Measurements from ENCODE around the gene FBXW12.

DNA sequence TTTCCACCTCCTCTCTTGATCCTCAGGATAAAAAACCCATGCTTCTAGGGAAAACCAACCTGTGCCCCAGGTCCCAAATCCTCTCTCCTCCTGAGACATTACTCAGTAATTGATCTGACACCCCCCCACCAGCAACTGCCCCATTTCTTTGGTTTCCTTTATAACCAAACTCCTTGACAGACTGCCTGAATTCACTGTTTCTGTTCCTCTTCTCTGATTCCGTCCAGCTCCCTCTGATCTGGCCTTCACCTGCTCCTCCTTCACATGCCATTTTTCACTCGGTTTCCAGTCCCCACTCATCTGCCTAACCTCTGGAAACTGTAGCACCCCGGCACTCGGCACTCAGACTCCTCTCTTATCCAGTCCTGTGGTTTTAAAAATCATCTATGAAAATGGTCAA lies 65.8 kb downstream of the FBXW12 start:
- TF ChIP-seq EZH2 (IDR thresholded peaks at IDR 0.05; ENCODE audit: low read depth, low read length, severe bottlenecking) (no peak), POLR2A (IDR thresholded peaks at IDR 0.05; ENCODE audit: control extremely low read depth in 1 of 2, low read depth in 2 of 2, low read length in 2 of 2) (no peak), RAD21 (IDR thresholded peaks at IDR 0.05 in 1 of 2, conservative IDR thresholded peaks at IDR 0.05 in 1 of 2; ENCODE audit: low read depth in 2 of 2, low read length in 2 of 2) (no peak), SUZ12 (IDR thresholded peaks at IDR 0.05; ENCODE audit: low read length) (no peak), TBP (IDR thresholded peaks at IDR 0.05; ENCODE audit: low read depth, low read length) (no peak), SP1 (IDR thresholded peaks at IDR 0.05; ENCODE audit: low read depth, low read length) (no peak), EGR1 (IDR thresholded peaks at IDR 0.05; ENCODE audit: borderline replicate concordance, low read depth, low read length) (no peak), SRF (IDR thresholded peaks at IDR 0.05; ENCODE audit: low read depth, low read length) (no peak), ZNF274 (IDR thresholded peaks at IDR 0.05; ENCODE audit: borderline replicate concordance, extremely low read depth, low read length) (no peak), POLR2AphosphoS5 (IDR thresholded peaks at IDR 0.05; ENCODE audit: low read depth, low read length) (no peak), CHD2 (IDR thresholded peaks at IDR 0.05; ENCODE audit: low read length) (no peak), HDAC6 (IDR thresholded peaks at IDR 0.05; ENCODE audit: low read depth, low read length) (no peak)
- TF ChIP-seq, protein P1, sequence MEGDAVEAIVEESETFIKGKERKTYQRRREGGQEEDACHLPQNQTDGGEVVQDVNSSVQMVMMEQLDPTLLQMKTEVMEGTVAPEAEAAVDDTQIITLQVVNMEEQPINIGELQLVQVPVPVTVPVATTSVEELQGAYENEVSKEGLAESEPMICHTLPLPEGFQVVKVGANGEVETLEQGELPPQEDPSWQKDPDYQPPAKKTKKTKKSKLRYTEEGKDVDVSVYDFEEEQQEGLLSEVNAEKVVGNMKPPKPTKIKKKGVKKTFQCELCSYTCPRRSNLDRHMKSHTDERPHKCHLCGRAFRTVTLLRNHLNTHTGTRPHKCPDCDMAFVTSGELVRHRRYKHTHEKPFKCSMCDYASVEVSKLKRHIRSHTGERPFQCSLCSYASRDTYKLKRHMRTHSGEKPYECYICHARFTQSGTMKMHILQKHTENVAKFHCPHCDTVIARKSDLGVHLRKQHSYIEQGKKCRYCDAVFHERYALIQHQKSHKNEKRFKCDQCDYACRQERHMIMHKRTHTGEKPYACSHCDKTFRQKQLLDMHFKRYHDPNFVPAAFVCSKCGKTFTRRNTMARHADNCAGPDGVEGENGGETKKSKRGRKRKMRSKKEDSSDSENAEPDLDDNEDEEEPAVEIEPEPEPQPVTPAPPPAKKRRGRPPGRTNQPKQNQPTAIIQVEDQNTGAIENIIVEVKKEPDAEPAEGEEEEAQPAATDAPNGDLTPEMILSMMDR (IDR thresholded peaks at IDR 0.05; ENCODE audit: control extremely low read depth in 1 of 3, insufficient read depth in 1 of 3, low read depth in 1 of 3, low read length in 3 of 3), result no peak
- TF ChIP-seq, protein P2, sequence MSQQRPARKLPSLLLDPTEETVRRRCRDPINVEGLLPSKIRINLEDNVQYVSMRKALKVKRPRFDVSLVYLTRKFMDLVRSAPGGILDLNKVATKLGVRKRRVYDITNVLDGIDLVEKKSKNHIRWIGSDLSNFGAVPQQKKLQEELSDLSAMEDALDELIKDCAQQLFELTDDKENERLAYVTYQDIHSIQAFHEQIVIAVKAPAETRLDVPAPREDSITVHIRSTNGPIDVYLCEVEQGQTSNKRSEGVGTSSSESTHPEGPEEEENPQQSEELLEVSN (IDR thresholded peaks at IDR 0.05), result no peak

Data from H1 (cell line).